Calu3 (cell line): Measurements from ENCODE around the gene LTB. TPM values are rescaled to one million over a fixed set of nuclear protein-coding genes. Genes with fewer than 3 reads are reported as not detected.

Source experiments
- BruUV-seq: library from RNA; stranded (reverse); fragments of 400-500 nt; replicated peaks from 2 replicates; lab custom pipeline; 2021; lab: Mats Ljungman, UMichigan
- CTCF ChIA-PET: fragments of 300-600 bp; sonication (Branson Sonifier 250); formaldehyde crosslinking; loops from one replicate; lab custom pipeline; 2022; ENCODE audit warnings: antibody characterized with exemption; lab: Charles Lee
- DNase-seq: peaks from one replicate; pipeline ENCODE4 v3.0.0; 2022
- H3K27ac Mint-ChIP-seq: one replicate; pipeline ENCODE4 v1.8.0; 2022; ENCODE audit warnings: mixed read lengths; ENCODE audit not compliant: unreplicated experiment
- H3K27me3 Mint-ChIP-seq: one replicate; pipeline ENCODE4 v1.8.0; 2022; ENCODE audit warnings: mixed read lengths; ENCODE audit not compliant: unreplicated experiment
- H3K36me3 Mint-ChIP-seq: one replicate; pipeline ENCODE4 v1.8.0; 2022; ENCODE audit warnings: mild to moderate bottlenecking, moderate library complexity, mixed read lengths; ENCODE audit not compliant: insufficient read depth, unreplicated experiment
- H3K4me1 Mint-ChIP-seq: one replicate; pipeline ENCODE4 v1.8.0; 2022; ENCODE audit warnings: mild to moderate bottlenecking, low read depth, mixed read lengths; ENCODE audit not compliant: unreplicated experiment
- H3K4me3 Mint-ChIP-seq: one replicate; pipeline ENCODE4 v1.8.0; 2022; ENCODE audit warnings: mild to moderate bottlenecking, low read depth, moderate library complexity, mixed read lengths; ENCODE audit not compliant: unreplicated experiment
- H3K9me3 Mint-ChIP-seq: one replicate; pipeline ENCODE4 v1.8.0; 2022; ENCODE audit warnings: low read depth, mixed read lengths; ENCODE audit not compliant: unreplicated experiment
- CTCF ChIP-seq: fragments of 200-600 bp; IDR thresholded peaks from one replicate; pipeline ENCODE4 v1.8.0; 2022; ENCODE audit warnings: antibody characterized with exemption; ENCODE audit not compliant: unreplicated experiment
- intact Hi-C: fragments of 100-400 bp; cut with micrococcal nuclease; formaldehyde crosslinking; loops from one replicate; pipeline ENCODE4 v1.10.0; 2022; ENCODE audit not compliant: unreplicated experiment
- total RNA-seq: library from RNA; stranded (reverse); gene quantifications from 2 replicates; pipeline ENCODE4 v1.2.3, GENCODE V29; 2022

Gene LTB
- total RNA-seq, 1 experiment from 2014 or later, result 1.4 TPM

- TF ChIP-seq CTCF, result no peak
- BruUV-seq, result no TSS peak
- Mint-ChIP-seq H3K27me3 (no peaks in the 10 kb centered on the region), H3K4me3 (peak overlapping the region; percentile 84), H3K9me3 (no peaks in the 10 kb centered on the region), H3K36me3 (peaks cover 80% of the 10 kb centered on the region), H3K27ac (peak overlapping the region; percentile 87), H3K4me1 (peaks cover 18% of the 10 kb centered on the region)
- intact Hi-C loops, result no loop called here
- CTCF ChIA-PET, result interaction anchor here (0.6 to 2.9 kb wide), 6 partner anchors 13 to 163 kb away, joined by 3 to 15 read pairs (median 3); partner anchors contain the start of gene BAG6
- peak; percentile 51 for DNase-seq
These were observed 40.5 kb upstream of the LTB start for GRCh38 chr6:31622684-31623091.

DNA sequence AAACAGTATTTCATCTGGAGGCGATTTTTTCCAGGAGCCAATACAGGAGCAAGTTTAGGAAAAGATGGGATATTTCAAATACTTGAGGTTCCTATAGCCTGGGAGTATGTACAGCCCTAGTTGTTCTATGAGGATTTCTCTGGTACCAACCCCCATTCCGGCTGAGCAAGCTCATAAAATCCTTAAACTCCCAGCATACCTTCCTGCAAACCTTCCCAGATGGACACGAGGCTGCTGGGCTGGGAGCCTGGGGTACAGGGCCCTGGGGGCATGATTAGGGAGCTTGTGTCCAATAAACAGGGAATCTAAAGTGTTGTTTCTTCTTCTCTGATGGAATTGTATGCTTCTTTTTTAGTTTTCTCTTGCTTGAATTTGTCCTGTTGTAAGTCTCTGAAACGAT lies 39.8 kb upstream of the LTB start:
- no peak for DNase-seq
- intact Hi-C loops, result no loop called here

DNA sequence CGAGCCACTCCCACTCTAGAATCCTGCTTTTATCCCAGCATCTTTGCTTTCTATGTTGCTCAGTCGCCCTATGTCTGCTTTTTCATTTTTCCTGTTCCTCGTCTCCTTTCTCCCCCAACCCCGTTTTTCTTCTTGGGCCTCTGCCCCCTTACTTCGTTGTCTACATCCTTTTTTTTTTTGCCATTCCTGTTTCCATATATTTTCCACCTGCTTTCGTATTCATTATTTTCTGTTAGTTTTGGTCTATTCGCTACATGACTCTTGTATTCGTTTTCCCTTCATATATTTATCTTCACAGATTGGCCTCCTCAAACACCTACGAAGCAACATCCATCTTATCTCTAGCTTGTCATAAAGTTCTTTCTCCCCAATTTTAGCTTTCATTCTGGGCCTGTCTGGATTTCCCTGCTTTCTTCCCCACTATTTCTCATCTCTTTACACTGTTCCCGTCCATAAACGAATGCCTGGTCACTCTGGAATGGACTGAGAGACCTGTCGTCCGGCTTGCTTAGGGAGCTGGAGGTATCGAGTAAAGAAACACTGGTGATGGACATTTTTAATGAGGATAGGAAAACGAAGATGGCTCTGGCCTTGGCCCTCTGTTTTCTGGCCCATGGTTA lies 39.2 kb upstream of the LTB start:
- intact Hi-C loops, result no loop called here

More for the DNA sequence above, 39.8 kb upstream of the LTB start:
- peaks cover 13% of the 10 kb centered on the region for H3K4me1 Mint-ChIP-seq
- TF ChIP-seq CTCF, result no peak
- no peaks in the 10 kb centered on the region for H3K9me3 Mint-ChIP-seq
- BruUV-seq, result no TSS peak
- peaks cover 73% of the 10 kb centered on the region for H3K36me3 Mint-ChIP-seq
- peaks cover 1% of the 10 kb centered on the region for H3K27me3 Mint-ChIP-seq
- peak overlapping the region; percentile 87 for H3K27ac Mint-ChIP-seq
- CTCF ChIA-PET, result interaction anchor here (0.8 to 2.9 kb wide), 5 partner anchors 12 to 117 kb away, joined by 3 to 15 read pairs (median 3); partner anchors contain the start of gene BAG6
- peak overlapping the region; percentile 84 for H3K4me3 Mint-ChIP-seq

More for the DNA sequence above, 39.2 kb upstream of the LTB start:
- CTCF ChIA-PET, result interaction anchor here (0.6 to 2.9 kb wide), 5 partner anchors 12 to 118 kb away, joined by 3 to 15 read pairs (median 4); partner anchors contain the start of gene BAG6
- H3K4me1 Mint-ChIP-seq, result peaks cover 13% of the 10 kb centered on the region
- peak overlapping the region; percentile 84 for H3K4me3 Mint-ChIP-seq
- DNase-seq, result no peak
- peaks cover 67% of the 10 kb centered on the region for H3K36me3 Mint-ChIP-seq
- H3K27me3 Mint-ChIP-seq, result peaks cover 7% of the 10 kb centered on the region
- BruUV-seq, result TSS peak; percentile 68
- H3K9me3 Mint-ChIP-seq, result no peaks in the 10 kb centered on the region
- TF ChIP-seq CTCF, result no peak
- H3K27ac Mint-ChIP-seq, result peak overlapping the region; percentile 87
